ENCODE data around the gene DYNLL2.
"Not testable (repeated sequence)": the region's sequence is repeated elsewhere in the genome, so short reads cannot be mapped to it uniquely, and the experiment has no call there.

Gene DYNLL2

DNA sequence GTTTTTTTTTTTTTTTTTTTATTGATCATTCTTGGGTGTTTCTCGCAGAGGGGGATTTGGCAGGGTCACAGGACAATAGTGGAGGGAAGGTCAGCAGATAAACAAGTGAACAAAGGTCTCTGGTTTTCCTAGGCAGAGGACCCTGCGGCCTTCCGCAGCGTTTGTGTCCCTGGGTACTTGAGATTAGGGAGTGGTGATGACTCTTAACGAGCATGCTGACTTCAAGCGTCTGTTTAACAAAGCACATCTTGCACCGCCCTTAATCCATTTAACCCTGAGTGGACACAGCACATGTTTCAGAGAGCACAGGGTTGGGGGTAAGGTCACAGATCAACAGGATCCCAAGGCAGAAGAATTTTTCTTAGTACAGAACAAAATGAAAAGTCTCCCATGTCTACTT is 10.0 kb upstream of the DYNLL2 start:
- DNase-seq, result not testable (repeated sequence)

DNA sequence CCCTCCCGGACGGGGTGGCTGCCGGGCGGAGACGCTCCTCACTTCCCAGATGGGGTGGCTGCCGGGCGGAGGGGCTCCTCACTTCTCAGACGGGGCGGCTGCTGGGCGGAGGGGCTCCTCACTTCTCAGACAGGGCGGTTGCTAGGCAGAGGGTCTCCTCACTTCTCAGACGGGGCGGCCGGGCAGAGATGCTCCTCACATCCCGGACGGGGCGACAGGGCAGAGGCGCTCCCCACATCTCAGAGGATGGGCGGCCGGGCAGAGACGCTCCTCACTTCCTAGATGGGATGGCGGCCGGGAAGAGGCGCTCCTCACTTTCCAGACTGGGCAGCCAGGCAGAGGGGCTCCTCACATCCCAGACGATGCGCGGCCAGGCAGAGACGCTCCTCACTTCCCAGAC is 8.8 kb upstream of the DYNLL2 start:
- DNase-seq, result not testable (repeated sequence)

DNA sequence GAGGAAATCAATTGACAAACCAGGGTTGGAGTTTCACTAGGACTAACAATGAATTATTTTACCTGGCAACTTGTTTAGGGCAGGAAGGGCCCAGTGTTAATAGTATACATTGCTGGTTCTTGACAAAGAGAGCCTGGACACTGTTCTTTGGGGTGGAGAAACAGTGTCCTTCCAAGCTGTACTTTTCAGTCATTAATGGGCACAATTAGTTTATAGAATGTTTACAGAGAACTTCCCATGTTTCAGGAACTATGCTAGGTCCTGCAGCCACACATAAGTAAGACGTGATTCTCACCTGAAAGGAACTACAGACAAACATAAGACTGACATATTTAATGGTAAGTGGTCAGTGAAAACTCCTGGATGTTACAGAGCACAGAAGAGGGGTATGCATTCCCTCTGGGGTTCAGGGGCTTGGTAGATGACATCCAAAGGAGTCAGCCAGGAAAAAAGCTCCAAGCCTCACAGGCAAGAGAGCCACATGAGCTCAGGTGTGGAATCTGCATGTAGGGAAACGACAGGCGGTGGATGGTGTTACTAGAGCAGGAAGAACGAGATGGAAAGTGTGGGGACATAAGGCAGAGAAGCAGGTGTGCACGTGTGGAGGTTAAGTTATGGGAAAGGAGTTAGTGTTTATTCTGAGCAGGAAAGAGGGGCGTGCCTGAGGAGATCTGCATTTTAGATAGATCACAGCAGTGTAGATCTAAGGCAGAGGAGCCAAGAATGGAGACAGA is 3.8 kb upstream of the DYNLL2 start:
- no peak for DNase-seq

DNA sequence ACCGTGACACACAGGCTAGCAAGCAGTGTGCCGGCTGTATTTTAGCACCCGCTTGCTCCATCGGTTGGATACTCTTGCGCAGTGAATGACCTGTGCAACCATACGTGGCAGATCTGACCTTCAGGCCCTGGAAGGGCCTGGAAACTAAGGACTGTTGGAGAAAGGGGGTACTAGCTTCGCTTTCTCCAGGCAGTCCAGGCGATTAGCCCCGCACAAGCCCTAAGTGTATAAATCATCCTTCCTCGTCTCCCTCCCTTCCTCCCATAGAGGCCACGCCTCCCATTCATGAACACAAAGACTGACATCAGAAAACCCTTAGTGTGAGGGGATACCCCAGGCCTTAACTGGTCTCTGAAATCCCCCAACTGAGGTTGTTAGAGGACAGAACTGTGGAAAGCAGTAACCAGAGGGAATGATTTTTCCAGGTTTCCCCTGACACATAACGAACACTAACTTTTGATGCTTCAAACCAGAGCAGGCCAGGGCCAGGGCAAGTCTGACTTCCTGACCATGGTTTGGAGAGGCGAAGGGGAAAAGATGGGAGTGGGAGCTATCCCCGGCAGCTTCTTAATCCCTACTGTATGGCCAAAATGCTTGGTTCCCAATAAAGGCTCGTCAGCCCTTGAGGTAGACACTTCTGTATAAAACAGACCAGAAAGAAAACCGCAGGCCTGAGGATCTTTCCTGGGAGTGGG is 1.4 kb upstream of the DYNLL2 start:
- no peak for DNase-seq

DNA sequence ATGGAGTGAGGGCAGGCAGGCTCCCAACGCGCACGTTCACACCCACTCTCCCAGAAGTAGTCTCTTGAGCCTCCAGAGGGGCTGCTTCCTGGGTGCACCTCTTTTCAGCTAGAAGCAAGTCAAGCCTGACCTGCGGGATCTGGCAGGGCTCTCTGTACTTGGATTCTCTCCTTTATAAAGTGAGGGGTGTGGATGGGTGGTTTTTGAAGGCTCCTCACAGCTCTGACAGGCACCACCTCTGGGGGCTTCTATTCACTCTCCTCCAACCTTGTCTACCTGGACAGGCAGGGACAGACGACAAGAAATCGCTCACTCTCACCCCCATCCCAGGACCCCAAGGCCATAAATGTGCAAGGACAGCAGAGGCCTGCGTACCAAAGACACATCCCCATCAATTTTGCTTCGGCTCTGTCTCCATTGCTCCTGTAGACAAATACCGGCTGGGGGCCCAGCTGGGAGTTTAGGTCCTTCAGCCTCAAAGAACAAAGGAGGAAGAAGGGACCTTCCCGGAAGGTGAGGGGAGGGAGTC is 814 bp upstream of the DYNLL2 start:
- no peak for DNase-seq

DNA sequence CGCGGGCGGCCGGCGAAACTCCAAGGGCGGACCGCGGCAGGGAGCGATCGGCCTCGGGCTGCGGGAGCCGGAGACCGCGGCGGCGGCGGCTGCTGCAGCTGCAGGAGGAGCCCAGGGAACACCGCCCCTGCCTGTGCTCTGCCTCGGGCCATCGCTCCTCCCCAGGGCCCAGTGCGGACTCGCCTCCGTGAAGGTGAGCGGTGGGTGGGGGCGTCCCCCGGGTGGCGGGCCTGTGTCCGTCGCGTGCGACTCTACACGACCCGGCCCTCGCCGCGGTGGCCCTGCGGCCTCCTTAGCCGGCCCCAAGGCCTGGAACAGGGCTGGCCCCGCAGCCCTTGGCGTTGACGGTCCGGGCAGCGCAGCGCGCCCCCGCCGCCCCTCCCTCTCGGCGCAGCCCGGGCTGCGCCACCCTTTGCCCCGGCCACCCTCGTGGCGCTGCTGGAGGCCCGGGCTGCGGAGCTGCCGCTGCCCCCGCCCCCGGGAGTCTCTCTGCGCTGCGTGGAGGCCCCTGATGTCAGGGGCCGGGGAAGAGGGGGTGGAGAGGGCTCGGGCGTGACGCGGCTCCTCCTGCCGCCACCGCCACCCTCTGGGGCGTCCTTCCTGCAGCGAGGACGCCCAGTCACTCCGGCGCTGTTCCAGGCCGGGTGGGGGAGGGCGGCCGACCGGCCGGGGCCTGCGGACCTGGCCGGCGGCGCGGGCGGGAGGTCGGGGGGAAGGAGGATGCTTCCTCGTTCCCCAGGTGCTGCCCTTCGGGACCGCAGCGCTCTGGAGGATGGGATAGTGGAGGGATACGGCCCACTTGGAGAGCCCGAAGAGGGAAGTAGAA is 485 bp downstream of the DYNLL2 start:
- peak; percentile 16 to 65 for DNase-seq

DNA sequence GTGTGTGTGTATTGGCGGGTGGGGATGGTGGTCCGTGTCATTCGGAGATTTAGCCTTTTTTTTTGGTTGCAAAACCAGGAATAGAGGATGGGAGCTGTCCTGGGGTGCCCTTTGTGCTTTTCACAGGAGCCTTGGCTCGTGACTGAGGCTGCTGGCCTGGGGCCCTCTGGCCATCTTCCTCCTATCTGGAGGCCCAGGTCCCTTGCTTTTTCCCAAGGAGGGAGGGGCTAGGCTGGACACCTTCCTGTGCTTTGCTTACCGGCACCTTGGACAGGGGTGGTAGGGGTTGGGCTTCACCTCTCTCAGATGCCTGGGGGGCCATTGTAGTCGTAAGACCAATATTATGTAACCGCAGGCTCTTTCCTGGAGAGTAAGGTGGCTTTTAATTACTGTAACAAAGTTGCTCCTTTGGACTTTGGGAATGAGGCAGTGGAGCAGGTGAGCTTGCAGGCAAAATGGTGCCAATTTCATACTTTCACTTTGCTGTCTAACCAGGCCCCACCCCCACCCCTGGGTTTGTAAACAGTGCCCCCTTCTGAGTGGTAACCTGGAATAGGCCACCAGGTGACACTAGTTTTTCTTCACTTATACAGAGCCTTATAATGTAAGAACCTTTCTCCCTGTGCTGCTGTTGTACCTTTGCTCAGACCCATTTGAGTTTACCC is 1.2 kb downstream of the DYNLL2 start:
- no peak for DNase-seq

DNA sequence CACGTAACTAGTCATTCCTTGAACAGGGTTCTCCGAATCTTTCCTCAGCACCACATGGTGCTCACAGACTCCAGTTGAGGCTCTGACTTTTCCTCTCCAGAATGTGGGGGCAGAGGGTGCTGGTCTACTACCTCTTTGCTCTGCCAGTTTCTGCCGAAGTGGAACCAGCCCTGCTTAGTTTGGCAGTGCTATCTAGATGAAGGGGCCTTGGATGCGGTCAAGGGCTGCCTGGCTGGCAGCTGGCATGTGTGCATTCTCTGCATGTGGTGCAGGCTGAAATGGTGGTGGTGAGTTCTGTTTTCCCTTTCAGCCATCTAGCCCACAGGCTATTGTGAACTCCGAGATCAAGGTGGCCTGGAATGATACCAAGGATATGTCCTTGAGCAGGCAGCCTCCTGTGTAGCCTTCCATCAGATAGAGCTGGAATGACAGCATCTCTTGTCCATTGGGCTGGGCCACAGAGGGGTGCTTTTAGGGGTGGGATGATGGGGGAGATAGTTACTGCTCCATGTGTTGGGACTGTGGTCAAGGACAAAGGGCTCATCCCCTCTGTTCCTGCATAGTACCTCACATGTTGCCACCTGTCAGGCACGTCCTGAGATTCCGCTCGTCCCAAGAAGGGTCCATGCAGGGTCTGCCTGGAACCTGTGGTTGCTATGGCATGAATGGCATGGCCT is 2.0 kb downstream of the DYNLL2 start:
- DNase-seq, result no peak

DNA sequence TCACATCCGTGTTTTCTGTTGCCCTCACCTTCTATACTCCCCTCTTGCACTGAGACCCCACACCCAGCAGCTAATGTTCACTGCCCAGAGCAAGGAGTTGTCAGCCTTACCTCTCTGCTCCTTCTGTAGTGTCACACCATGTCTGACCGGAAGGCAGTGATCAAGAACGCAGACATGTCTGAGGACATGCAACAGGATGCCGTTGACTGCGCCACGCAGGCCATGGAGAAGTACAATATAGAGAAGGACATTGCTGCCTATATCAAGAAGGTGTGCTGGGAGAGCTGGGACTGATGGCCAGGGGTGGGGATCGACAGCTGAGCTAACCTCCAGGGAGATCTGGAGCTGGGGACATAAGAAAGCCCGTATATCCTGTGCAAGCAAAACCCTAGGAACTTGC is 3.7 kb downstream of the DYNLL2 start:
- no peak for DNase-seq

DNA sequence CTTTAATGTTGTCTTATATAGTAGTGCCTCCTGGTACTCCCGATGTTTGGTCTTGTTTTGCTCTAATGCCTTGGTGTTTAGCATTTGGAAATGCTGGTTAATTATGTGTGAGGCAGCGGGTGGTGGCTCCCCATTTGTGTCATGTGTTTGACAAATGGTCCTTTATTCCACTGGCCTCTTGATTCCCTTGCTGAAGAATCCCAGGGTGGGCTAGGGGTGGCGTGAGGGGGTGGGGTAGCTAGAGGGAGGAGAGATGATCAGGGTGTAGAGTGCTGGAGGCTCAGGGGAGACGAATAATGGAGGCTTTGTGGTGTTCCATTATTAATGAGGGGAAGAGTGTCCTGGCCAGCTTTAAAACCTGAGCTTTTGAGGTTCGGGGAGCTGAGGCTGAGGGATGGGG is 5.4 kb downstream of the DYNLL2 start:
- DNase-seq, result no peak

DNA sequence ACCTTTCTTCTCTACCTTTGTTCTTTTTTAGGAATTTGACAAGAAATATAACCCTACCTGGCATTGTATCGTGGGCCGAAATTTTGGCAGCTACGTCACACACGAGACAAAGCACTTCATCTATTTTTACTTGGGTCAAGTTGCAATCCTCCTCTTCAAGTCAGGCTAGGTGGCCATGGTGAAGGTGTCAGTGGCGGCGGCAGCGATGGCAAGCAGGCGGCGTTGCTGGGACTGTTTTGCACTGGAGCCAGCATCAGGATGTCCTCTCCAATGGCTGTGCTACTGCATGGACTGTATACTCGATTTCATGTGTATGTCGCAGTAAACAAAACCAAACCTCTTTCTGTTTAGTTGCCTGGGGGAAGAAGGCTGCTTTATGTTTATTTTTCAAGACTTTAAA is 5.9 kb downstream of the DYNLL2 start:
- DNase-seq, result no peak

DNA sequence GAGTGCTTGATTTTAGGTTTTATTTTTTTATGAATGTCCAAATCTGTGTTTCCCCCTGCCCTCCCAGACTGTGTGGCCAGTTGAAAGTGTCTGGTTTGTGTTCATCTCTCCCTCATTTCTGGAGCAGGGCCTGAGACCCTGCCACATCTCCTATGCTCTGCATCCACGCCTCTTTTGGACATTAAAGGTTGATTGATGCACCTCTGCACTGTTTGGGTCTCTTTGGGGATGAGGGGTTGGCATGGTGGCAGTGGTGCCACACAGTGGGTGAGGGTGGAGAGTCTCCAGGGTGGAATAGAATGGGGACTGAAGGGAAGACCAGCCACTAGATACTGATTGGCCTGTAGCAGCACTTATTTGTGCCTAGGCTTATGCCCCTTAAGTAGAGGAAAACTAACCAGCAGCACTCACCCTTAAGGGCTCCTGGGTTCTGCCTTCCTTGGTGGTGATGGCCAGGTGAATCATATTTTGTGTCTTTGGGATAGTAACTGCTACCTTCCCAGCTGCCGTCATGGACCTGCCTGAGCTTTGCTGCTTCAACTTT is 7.9 kb downstream of the DYNLL2 start:
- DNase-seq, result no peak

DNA sequence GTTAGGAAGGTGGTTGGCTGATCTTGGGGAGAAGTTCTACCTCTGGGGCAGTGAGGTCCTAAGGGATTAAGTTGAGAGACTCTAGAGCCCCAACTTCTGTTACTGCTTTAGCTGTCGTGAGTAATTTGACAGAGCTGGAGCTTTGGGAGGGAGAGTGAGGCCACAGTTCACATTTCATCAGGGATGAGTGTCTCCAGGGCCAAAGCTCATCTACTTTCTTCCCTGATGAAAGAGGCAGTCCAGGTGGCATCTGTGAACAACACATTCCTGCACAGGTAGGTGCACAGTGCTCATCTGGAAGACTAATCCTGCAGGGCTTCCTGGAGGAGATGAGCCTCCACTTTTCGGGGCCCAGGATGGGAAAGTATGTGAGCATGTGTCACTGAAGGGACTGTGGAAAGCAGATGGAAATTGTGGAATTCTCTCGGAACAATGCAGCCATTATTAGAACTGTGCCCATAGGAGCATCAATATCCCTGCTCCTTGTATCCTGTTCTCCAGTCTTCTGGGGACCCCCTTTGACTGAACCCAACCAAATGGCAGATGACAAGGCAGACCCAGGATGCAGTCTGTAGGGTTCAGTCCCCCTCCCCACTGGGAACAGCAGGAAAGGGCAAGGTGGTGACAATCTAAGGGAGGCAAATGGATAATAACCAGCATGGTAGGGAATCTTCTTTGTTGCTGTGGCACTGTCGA is 9.0 kb downstream of the DYNLL2 start:
- no peak for DNase-seq

DNA sequence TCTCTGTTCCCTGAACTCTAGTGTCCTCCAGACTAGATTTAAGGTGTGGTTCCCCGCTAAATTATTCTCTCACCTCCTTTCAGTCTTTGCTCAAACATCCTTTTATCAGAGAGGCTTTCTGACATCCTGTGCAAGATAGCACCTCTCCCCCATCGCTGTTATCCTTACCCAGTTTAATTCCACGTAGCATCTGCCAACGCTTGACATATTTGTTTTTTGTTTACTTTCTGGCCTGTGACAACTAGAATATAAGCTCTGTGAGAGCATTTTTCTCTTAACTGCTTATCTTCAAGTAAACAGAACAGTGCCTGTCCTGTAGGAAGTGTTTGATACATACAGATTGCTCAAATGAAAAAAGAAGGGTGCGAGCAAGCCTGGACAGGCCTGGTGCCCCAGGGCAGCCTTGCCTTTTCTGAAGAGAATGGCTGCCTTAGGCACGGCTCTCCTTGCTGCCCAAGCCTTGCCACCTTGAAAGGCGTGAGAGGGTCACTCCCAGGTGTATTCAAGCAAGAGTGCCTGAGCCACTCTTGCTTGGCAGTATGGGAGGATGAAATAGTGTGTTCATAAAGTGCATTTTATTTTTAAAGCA is 9.7 kb downstream of the DYNLL2 start:
- no peak for DNase-seq

DNA sequence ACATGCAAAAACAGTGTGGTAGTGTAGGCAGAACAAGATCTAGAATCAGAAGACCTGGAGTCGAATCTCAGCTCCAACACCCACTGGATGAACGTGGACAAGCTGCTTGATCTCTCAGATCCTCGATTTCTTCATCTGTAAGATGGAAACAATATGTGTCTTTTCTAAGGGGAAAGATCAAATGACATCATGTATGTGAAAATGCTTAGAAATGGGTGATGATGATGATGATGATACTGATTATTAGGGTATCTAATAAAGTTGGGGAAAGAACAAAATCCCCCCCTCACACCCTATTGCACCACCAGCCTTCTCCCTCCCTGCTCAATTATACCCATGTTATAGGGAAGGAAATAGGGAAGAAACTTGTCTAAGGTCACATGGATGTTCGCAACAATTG is 10.9 kb downstream of the DYNLL2 start:
- DNase-seq, result no peak

DNA sequence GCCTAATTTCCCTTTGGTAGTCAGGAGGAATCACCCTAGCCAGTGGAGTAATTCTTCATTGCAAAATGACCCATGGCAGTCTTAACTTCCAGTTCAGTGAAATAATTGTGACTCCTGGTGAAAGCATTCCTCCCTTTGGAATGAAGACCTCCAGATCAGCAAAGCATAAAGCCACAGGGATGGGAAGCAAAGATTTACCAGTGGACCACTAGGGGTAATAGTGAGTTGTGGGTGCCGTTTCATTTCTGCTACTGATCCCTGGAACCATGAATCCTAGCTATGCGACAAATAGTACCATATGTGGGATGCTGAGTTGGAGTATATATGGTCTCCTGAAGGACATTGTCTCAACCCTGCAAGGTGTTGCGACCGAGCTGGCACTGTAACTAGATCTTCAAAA is 13.7 kb downstream of the DYNLL2 start:
- DNase-seq, result no peak

DNA sequence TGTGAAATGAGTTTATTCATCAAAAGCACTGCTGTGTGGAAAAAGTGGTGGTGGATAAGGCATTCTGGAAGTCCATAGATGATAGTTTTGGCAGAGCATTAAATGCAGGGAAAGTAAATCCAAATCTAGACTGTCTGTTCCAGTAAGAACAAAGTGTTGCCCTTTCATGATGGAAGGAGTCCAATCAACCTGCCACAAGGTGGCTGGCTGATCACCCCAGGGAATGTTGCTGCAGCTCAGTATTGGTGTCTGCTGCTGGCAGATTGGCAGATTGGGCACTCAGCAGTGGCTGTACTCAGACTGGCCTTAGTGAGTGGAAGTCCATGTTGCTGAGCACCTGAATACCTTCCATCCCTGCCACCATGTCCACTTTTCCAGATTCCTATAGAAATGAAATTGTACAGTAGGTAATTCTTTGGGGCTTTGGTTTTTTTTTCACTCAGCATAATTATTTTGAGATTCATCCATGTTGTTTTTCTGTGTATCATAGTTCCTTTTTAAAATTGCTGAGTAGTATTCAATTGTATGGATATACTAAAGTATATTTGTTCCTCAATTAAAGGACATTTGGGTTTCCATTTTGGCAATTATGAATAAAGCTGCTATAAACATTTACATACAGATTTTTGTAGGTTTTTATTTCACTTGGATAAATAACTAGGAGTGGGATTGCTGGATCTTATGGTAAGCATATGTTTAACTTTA is 14.3 kb downstream of the DYNLL2 start:
- no peak for DNase-seq

DNA sequence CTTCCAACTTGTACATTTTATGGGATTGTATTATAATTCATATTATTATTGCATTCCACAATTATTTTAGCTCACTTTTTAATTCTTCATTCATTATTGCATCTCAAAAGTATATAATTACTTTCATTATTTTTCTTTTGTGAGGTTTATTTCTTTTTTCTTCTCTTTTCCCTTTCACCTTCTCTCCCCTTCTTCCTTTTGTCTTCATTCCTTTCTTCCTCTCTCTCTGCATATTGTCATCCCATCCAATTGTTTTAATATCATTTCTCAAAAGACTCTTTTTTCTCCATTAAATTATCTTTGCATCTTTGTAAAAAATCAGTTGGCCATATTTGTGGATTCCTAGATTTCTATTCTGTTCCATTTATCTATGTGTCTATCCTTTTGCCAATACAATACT is 17.3 kb downstream of the DYNLL2 start:
- DNase-seq, result no peak

DNA sequence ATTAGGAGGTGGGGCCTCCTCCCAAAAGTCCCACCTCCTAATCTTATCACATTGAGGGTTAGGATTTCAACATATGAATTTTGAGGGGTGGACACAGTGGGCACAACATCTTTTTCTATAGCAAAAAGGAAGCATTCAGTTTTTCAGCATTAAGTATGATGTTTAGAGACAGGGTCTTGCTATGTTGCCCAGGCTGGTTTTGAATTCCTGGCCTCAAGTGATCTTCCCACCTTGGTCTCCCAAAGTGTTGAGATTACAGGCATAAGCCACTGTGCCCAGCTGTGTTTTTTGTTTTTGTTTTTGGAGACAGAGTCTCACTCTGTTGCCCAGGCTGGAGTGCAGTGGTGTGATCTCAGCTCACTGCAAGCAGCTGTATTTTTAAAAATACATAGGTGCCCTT is 18.7 kb downstream of the DYNLL2 start:
- DNase-seq, result not testable (repeated sequence)

DNA sequence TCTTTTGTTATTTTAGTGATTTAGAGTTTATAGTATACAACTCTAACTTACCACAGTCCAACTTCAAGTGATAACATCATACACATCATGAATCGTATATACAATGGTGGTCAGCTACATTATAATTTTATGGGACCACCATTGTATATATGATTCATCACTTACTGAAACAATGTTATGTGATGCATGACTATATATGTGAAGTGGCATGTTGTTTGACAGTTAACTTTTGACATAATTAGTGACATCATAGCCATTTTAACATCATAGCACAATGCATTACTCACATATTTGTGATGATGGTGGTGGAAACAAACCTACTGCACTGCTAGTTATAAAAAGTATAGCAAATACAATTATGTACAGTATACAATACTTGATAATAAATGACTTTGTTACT is 21.9 kb downstream of the DYNLL2 start:
- DNase-seq, result no peak
